ENCODE measurements around the gene NMT1.
A peak's percentile ranks its signal among the peaks of the same experiment; 100 is the strongest.

Gene NMT1

DNA sequence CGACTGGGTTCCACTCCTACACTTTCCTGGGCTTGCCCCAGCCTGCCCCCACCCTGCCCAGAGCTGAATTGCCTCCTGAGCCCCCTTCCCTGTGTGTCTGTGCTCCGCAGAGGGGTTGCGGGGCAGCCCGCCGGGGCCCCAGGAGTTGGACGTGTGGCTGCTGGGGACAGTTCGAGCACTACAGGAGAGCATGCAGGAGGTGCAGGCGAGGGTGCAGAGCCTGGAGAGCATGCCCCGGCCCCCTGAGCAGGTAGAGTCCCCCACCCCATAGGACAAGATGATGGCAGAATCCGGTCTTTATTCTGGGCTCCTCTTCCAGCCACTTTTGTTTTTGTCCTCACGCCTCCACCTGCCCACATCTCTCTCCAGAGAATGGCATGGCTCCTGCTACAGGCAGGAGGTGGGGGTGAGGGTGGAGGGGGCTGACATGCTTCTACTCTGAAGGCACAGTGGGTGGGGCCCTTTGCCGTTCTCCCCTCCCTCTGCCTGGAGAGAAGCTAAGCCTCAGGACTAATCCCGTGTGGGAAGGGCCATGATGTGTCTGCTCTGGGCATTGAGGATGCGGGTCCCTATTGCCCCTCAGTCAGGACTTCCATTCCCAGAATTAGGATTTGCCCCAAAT is 77.9 kb downstream of the NMT1 start:
- no peak for DNase-seq

DNA sequence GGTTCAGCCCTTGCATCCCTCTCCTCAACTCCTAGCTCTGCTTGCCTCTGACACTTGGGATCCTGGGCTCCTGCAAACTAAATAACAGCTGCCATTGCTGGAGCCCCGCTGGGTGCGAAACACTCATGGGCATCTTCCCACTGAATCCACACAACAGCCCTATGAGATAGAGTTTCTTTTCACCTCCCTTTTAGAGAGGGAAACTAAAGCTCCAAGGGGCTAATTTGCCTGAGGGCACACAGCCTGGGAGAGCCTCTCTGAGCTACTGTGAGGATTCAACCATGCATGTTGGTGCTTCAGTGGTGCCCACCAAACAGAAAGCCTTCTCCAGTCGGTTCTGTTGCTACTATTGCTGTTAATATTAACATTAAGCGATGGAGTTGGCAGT is 78.4 kb downstream of the NMT1 start:
- no peak for DNase-seq

DNA sequence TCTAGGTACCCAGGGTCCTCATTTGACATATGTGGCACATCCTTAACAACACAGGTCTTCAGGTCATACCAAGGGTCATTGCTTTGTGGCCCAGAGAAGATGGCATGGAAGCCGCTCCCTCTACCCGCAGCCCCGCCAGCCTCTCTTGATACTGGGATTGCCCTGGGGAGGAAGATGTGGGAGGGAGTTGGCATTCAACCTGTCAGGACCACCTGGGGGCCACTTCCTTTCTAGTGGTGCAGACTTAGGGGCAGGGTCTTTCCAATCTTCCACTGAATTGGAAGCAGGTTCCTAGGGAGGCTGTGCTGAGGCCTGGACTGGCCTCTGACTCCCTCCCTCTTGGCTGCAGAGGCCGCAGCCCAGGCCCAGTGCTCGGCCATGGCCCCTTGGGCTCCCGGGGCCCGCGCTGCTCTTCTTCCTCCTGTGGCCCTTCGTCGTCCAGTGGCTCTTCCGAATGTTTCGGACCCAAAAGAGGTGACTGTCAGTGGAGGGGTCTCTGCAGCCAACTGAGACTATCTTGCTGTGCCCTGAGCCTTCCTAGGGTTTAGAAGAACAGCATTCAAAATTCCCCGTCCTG is 82.1 kb downstream of the NMT1 start:
- DNase-seq: no peak

DNA sequence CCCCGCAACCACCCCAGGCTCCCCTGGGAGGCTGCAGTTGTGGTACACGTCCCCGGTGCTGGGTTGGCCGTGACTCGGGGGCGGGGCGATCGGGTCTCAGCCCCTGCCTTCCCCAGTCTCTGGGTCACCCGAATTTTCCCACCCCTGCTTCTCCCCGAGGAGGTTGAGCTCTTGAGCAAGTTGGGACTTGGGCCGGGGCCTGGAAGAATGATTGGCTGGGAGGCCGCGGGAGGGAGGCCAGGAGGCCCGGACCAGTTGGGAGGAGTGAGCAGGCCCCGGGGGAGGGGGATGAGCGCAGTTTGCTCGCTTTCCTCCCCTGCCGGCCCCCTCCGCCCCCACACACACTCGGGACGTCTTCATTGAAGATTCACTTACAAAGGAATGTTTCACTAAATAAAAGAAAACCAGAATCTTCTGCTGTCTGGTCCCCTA is 82.7 kb downstream of the NMT1 start:
- DNase-seq: no peak

DNA sequence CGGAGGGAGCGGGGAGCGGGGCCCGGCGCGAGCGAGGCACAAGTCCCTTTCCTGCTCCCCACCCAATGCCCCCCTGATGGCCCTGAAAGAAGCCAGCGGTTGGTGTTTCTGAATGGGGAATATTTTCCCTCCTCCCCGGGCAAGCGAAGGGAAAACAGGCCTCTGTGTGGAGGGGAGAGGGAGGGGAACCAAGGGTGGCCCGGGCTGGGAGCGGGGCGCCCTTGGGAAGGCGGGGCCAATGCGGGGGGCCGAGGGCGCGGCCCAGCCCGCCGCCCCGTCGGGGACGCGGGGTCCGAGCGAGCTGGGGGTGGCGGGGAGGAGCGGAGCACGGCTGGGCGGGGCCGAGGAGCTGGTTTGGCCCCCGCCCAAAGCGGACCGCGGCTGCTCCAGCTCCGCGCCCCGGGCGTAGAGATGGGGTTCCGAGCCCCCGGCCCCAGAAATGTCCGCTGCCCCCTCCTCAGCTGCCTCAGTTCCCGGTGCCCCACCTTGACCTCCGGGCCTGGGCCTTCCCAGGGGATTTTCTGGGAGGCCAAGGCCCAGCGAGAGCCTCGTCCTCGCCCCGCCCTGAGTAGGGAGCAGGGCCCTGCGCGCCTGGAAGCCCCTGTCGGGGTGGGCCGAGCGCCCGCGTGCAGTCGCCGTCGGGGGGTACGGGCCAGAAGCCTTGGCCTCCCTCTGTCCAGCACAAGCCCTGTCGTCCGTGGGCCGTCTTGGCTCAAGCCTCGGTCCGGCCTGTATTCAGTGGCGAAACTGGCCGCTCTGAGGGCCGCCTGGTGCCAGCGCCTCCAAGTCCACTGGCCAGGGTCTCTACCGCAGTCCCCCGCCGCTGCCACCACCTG is 83.3 kb downstream of the NMT1 start:
- DNase-seq: no peak

DNA sequence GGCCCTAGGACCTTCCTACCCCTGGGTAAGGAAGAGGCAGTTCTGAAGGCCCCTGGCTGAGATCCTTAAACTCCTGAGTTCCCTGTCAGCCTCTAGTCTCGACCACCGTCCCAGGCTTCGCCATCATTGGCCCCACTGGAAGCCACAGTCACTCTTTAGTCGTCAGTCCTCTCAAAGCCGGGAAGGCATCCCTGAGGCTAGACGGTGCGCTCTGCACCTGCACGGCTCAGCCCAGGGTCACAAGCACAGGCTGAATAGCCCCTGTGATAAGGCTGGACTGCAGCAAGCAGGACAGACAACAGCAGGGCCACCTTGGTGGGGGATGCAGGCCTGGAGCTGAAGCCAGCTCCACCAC is 83.9 kb downstream of the NMT1 start:
- DNase-seq: no peak

DNA sequence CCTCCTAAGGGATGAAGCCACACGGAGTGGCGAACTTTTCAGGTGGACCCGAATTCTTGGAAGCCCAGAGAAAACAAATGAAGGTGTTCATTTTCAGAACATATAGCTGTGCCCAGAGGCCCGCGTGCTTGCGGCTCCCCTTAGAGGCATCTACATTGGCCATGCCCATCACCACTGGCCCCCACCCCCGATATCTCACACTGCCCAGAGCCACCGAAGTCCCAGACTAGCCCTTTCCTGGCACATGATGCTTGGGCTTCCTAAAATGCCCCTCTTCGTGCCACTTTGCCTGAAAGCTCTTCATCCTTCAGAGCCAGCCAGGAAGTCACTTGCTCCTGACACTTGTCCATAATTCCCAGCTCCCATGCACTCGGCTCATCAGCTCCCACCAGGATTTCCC is 85.0 kb downstream of the NMT1 start:
- no peak for DNase-seq

DNA sequence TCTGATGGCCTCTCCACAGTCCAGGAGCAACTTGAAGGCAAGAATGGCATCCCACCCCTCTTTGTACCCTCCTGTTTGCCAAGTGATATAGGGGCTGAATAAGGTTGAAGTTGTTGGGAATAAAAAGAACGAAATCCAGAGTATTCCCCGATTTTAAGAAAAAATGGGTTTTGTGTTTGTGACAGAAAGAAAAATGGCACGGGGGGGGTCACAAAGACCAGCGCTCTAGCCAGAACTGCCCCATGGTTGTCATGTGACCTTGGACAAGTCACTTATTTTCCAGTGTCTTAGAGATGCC is 85.4 kb downstream of the NMT1 start:
- DNase-seq: no peak

DNA sequence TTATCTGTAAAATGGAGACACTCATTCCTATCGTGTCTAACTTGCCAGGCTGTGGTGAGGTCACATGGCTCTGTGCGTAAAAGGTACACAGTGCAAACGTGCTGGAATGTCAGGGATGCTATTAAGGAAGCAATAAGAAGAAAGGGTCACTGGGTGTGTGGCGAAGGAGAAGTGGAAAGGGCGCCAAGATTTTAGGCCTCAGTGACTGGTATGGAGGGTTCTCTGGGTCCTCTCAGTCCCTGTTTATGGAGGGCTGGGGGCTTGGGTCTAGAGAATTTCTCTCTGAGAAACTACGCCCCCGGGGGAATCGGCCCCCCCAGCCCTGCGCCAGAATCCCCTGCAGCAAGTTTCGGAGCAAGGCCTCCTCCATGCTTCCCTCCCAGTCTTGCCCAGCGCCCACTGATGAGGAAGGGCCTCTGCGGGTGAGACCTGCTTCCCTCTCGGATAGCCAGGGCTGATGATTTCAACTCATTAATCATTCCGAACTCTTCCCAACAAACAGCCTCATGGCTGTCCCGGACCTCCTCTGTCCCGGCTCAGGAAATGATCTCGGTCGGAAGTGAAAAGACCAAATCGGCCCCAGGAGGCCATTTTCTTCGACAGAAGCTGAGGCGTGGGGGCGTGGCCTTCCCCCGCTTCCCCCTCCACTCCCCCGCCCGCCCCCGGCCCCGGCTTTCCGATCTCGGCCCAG is 85.9 kb downstream of the NMT1 start:
- DNase-seq: peak; percentile 71 to 89

DNA sequence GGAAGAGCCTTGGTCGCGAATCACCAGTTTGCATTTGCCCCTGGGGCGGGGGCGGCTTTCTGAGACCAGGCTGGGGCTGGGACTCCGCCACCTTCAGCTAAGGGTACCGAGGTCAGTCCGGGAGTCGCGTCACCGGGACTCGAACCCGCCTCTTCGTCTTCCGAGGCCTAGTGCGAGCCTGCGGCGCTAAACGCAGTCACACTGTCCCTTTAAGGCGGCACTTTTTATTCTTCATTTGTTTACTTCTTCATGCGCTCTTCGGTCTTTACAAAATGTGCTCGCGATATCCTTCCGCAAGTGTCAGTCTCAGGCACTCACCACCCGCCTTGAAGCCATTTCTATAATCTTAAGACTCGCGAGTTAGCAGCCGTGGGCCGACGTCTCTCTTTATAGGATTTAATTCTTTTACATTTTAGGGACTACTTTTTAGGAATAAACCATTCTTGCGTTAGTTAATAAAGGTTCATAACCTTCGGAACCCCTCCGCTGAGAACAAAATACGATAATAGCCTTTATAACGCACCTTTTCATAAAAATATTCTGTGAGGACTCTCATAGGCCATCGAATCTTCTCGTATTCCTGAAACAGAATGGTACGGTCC is 86.6 kb downstream of the NMT1 start:
- peak; percentile 91 to 95 for DNase-seq

DNA sequence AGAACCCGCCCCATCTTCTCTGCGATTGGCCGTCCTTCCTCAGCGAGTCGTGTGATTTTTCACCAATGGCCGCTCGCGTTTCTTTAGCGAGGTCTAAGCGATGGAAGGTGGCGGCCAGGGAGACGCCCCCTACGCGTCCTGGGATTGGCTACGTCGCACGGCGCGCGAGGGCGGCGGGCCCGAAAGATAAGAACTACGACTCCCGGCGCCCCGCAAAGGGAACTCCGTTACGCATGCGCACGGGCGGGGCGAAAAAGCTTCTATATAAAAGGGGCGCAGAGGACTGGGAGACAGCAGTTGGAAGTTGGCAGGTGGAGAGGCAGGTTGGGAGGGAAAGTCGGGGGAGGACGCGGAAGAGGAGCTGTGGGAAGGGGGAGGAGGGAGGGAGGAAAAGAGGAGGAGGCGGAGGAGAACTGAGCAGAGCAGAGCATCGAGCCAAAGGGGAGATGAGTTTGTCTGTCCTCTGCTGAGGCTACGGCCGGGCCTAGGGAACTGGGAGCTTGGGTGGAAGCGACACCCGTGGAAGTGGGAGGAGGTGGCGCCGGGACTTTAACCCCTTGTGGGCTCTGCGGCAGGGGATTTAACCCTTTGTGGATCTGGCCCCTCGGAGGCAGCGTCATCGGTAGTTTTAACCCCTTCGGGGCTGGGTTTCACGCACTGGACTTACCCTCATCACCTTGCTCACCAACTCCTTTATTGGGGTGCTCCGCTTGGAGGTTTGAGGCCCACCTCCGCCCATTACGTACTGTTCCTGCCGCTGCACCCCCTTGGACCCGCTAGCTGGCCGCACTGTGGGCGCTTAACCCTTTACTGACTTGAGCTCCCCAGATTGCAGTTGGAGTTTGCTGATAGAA is 87.3 kb downstream of the NMT1 start, which contains the start of gene HEXIM1:
TSS of gene HEXIM1 (plus strand) at position 293 of the 854 bp plus-strand sequence. CDS start 716 bp downstream, outside the sequence.
- peak; percentile 99 to 100 for DNase-seq

DNA sequence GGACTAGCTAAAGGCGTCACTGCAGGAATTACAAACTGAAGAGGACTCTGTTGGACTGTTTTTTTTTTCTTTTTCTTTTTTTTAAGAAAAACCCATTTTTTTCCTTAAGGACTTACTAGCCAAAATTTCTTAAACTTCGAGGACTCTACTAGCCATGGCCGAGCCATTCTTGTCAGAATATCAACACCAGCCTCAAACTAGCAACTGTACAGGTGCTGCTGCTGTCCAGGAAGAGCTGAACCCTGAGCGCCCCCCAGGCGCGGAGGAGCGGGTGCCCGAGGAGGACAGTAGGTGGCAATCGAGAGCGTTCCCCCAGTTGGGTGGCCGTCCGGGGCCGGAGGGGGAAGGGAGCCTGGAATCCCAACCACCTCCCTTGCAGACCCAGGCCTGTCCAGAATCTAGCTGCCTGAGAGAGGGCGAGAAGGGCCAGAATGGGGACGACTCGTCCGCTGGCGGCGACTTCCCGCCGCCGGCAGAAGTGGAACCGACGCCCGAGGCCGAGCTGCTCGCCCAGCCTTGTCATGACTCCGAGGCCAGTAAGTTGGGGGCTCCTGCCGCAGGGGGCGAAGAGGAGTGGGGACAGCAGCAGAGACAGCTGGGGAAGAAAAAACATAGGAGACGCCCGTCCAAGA is 88.0 kb downstream of the NMT1 start:
- peak; percentile 43 to 68 for DNase-seq

DNA sequence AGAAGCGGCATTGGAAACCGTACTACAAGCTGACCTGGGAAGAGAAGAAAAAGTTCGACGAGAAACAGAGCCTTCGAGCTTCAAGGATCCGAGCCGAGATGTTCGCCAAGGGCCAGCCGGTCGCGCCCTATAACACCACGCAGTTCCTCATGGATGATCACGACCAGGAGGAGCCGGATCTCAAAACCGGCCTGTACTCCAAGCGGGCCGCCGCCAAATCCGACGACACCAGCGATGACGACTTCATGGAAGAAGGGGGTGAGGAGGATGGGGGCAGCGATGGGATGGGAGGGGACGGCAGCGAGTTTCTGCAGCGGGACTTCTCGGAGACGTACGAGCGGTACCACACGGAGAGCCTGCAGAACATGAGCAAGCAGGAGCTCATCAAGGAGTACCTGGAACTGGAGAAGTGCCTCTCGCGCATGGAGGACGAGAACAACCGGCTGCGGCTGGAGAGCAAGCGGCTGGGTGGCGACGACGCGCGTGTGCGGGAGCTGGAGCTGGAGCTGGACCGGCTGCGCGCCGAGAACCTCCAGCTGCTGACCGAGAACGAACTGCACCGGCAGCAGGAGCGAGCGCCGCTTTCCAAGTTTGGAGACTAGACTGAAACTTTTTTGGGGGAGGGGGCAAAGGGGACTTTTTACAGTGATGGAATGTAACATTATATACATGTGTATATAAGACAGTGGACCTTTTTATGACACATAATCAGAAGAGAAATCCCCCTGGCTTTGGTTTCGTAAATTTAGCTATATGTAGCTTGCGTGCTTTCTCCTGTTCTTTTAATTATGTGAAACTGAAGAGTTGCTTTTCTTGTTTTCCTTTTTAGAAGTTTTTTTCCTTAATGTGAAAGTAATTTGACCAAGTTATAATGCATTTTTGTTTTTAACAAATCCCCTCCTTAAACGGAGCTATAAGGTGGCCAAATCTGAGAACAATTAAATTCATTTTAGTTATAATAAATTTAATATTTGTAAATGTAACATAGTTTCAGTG is 88.8 kb downstream of the NMT1 start:
- peak in 1 of 2 experiments; percentile 47 for DNase-seq

DNA sequence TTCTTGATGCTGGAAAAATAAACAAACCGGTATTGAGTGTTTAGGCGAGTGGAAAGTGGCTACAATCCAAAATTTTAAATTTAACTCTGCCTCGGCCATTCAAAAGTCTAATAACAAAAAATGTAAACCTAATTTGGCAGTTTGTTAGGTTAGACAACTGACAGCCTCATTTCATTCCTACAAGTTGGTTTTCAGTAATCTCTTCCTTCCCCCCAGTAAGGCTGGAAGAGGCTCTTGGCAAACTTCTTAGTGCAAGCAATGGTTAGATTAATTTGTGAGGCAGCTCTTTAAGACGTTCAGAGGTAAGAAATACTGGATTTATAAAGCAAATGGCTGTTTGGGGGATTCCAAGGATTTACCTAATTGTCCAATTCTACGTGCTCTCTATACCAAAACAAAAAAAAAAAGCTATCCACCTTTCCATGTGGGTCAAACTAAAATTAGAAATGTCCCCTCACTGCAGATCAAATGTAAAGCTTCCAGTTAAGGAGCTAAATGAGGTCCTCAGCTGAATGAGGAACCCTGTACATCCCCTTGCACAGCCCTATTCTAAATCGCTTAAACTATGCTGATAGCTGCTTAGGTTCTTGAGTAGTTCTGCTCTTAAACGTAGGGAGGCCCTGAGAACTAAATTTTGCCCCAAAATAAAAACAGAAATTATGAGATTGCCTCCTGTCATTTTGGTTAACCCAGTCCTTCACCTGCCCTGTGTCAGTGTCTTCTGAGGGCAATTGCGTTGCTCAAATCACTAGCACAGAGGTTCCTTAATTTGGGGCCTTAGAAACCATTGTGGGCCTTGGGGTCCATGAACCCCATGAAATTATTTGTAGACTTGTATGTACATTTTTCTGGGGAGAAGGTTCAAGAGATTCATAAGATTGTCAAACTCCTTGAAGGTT is 90.0 kb downstream of the NMT1 start:
- DNase-seq: no peak

DNA sequence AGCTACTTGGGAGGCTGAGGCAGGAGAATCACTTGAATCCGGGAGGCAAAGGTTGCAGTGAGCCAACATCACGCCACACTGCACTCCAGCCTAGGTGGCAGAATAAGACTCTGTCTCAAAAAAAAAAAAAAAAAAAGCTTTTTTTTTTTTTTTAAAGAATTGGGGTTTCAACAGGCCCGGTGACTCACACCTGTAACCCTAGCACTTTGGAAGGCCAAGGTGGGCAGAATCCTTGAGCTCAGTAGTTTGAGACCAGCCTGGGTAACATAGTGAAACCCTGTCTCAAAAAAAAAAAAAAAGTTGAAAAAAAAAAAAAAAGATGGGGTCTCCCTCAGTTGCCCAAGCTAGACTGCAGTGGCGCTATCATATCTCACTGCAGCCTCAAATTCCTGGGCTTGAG is 93.9 kb downstream of the NMT1 start:
- no peak for DNase-seq

DNA sequence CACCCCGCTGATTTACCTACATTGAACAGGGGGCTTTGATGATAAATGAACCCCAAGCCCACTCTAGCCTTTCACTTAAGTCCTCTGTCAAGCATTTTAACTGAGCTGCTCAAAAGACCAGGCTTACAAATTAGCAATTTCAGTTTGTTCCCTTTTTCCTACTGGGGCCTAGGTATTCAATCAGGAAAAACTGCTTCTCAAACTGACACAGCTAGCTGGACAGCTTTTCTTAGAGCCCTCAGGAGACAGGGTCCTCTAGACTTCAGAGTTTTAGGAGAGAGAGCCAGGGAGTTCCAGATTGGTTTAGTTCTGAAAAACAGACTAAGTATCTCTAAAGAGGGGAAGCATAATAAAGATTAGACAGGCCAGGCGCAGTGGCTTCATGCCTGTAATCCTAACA is 94.4 kb downstream of the NMT1 start:
- no peak for DNase-seq

DNA sequence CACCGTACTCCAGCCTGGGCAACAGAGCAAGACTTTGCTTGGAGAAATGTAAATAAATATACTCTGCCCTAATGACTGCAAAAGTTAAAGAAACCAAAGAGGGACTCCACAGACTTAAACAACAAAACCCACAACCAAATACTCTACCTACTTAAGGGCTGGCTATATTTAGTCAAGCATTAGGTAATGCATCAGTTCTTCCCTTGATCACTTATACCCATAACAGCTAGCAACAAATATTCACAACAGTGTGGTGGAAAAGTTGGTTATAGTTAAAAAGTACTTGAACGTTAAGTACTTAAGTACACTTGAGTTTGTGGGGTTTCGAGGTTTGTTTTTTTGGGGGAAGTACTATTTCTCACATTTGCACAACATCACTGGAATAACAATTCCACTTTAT is 95.1 kb downstream of the NMT1 start:
- no peak for DNase-seq

Measured in NCI-H446 (cell line).